C4-2B (cell line): Measurements from ENCODE around the gene BIN2.

Source experiments
- H3K27ac ChIP-seq: fragments of 450-650 bp; 2 replicates; pipeline ENCODE4 v1.5.1; 2017
- CTCF ChIP-seq: fragments of 450-650 bp; conservative IDR thresholded peaks from 2 replicates; pipeline ENCODE4 v1.5.1; 2017; ENCODE audit warnings: mild to moderate bottlenecking
- ZFX ChIP-seq: fragments of 450-650 bp; IDR thresholded peaks from 2 replicates; pipeline ENCODE4 v1.6.1; 2017

Gene BIN2

GRCh38 chr12:51245476-51246253 lies 78.3 kb downstream of the BIN2 start:
- TF ChIP-seq ZFX (no peak), CTCF (no peak)

GRCh38 chr12:51244269-51244668 lies 79.7 kb downstream of the BIN2 start:
- TF ChIP-seq ZFX (no peak), CTCF (no peak)
- H3K27ac ChIP-seq, result no peak overlapping the region

More at GRCh38 chr12:51245476-51246253, 78.3 kb downstream of the BIN2 start:
- no peak overlapping the region for H3K27ac ChIP-seq

DNA sequence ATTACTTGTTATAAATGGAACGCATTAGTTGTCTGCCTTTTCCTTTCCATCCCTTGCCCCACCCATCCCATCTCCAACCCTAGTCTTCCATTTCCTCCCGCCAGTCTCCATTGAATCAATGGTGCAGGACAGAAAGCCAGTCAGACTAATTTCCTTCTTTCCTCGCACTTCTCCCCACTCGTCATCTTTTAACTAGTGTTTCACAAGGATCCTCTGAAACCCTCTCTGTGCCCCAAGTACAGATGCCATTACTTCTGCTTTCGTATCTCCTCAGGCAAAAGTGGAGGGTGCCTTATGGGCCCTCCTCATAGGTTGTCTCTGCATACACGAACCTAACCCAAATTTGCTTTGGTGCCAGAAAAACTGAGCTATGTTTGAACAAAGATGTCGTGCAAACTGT lies 81.1 kb downstream of the BIN2 start:
- TF ChIP-seq ZFX (no peak), CTCF (no peak)
- H3K27ac ChIP-seq, result no peak overlapping the region

GRCh38 chr12:51242120-51242519 lies 81.9 kb downstream of the BIN2 start:
- no peak for TF ChIP-seq CTCF
- no peak for TF ChIP-seq ZFX
- no peak overlapping the region for H3K27ac ChIP-seq

DNA sequence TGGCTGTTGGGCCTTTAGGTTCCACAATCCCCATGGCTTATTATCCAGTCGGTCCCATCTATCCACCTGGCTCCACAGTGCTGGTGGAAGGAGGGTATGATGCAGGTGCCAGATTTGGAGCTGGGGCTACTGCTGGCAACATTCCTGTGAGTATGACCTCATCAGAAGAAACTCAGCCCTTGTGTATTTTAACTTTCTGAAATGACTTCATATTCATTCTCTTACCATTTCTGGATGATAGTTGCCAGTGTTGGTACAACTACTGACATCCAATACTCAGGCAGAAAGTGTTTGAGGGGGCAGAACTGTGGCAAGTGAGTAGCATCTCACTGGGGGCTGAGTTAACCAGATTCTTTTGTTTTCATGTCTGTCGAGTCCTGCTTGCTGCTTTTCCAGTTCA lies 83.0 kb downstream of the BIN2 start:
- TF ChIP-seq CTCF, result no peak
- no peak for TF ChIP-seq ZFX
- no peak overlapping the region for H3K27ac ChIP-seq

DNA sequence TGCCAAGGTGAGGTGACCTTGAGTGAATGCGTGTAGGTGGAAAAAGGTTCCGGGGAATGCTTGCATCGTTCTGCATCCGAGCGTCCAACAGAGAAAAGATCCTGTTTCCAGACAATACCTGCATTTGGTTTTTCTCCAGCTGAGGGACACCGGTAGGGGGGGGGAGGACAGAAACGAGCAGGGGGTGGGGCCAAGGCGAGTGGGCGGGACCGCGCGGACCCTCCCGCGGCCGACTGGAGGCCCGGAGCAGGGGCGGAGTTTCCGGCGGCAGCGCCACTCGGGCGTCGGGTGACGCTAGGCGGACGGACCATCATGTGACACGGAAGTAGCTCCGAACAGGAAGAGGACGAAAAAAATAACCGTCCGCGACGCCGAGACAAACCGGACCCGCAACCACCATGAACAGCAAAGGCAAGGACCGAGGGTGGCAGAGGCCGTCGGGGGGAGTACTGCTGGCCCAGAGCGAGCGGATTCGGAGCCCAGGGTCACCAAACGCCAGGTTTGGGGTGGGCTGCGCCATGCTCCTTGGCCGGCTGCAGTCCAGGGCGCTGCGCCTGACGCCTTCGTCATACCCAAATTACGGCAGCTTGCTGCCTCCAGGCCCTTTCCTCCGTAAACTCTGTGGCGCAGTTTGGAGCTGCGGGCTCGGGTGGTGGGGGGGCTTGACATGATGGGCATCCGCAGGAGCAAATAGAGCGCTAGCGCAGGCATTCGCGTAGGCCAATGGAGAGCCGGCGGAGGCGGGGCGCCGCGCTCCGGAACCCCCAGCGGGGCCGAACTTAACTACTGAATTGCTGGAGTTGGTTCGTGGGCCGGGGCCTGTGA lies 85.3 kb downstream of the BIN2 start, which contains the start of gene DAZAP2:
Gene DAZAP2 (plus strand): TSS at position 317 of the 825 bp plus-strand sequence. CDS start 82 bp downstream, at position 399.
- peak within 1 kb of the TSS; percentile 96 for H3K27ac ChIP-seq
- TF ChIP-seq CTCF (no peak; the same call in 1 of the 2 replicates), ZFX (peak; percentile 28; the same call in 1 of the 2 replicates)

GRCh38 chr12:51238037-51238509 lies 85.9 kb downstream of the BIN2 start:
- TF ChIP-seq CTCF, result no peak
- TF ChIP-seq ZFX, result no peak
- H3K27ac ChIP-seq, result peak overlapping the region; percentile 96
